DMS79 treated with DMSO at 0.1 percent for 48 hours (cell line): ENCODE data around the gene TAOK1.
"Not testable (repeated sequence)": the region's sequence is repeated elsewhere in the genome, so short reads cannot be mapped to it uniquely, and the experiment has no call there.

Source experiments
- DNase-seq: peaks from one replicate; lab custom pipeline; 2025; lab: John Stamatoyannopoulos, UW

The TAOK1 gene

GRCh38 chr17:29445844-29446243 lies 55.7 kb downstream of the TAOK1 start:
- no peak for DNase-seq

DNA sequence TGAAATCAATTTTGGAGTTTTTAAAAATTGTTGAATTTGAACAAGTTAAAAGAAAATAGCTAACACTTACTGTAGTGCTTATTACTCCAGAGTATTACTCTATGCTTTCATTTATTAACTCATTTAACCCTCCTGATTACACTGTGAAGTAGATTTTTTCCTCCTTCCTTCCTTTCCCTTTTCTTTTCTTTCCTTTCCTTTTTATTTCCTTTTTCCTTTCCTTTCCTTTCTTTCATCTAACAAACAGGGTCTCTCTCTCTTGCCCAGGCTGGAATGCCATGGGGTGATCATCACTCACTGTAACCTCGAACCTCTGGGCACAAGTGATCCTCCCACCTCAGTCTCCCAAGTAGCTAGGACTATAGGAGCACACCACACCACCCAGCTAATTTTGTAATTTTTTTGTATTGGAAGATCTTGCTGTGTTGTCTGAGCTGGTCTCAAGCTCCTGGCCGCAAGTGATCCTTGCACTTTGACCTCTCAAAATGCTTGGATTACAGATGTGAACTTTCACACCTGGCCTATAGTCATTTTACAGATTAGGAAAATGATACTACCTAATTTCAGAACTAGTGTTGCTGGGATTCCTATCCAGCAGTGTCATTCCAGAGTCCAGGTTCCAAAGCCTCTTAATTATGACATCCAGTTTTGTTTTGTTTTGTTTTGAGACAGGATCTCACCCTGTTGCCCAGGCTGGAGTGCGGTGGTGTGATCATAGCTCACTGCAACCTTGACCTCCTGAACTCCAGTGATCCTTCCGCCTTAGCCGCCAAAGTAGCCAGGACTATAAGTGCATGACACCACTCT lies 59.9 kb downstream of the TAOK1 start:
- DNase-seq, result no peak

GRCh38 chr17:29451121-29451742 lies 61.1 kb downstream of the TAOK1 start:
- no peak for DNase-seq

DNA sequence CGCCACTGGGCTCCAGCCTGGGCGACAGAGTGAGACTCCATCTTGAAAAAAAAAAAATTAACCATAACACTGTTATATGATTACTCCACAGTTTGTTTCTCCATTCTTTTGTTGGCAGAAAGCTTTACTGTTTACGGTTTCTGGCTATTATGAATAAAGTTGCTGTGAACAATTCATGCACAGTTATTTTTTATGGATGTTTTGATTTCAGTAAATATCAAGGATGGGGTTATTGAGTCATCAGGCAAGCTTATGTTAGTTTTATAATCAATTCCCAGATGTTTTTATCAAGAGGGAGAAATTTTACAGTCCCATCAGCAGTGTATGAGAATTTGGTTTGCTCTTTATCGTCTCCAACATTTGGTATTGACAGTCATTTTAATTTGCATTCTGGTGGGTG lies 67.9 kb downstream of the TAOK1 start:
- no peak for DNase-seq

GRCh38 chr17:29461483-29462206 lies 71.5 kb downstream of the TAOK1 start:
- no peak for DNase-seq

DNA sequence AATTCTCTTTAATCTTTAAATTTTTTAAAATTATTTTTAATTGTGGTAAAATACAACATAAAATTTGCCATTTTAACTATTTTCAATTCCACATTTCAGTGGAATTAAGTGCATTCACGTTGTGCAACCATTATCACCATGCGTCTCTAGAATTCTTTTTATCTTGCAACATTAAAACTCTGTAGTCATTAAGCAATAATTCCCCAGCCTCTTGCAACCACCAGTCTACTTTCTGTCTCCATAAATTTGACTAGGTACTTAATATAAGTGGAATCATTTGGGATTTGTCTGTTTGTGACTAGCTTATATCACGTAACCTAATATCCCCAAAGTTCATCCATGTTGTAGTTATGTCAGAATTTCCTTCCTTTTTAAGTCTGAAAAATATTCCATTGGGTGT lies 79.1 kb downstream of the TAOK1 start:
- no peak for DNase-seq

DNA sequence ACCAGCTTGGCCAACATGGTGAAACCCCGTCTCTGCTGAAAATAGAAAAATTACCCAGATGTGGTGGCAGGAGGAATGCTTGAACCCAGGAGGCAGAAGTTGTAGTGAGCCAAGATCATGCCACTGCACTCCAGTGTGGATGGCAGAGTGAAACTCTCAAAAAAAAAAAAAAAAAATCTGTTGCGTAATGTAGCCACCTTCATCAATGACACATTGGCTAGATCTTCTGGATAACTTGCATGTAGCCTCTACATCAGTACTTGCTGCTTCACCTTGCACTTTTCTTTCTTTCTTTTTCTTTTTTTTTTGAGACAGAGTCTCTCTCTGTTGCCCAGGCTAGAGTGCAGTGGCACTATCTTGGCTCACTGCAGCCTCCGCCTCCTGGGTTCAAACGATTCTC lies 83.3 kb downstream of the TAOK1 start:
- DNase-seq, result not testable (repeated sequence)

DNA sequence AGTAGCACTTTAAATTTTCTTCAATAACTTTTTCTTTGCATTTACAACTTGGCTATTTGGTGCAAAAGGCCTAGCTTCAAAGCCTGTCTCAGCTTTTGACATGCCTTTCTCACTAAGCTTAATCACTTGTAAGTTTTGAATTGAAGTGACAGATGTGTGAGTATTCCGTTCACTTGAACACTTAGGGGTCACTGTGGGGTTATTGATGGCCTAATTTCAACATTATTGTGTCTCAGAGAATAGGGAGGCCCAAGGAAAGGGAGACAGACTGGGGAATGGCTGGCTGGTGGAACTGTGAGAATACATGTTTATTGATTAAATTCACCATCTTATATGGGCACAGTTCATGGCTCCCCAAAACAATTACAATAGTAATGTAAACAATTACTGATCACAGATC lies 84.1 kb downstream of the TAOK1 start:
- DNase-seq, result no peak

- DNase-seq, result no peak
Measured at GRCh38 chr17:29475891-29476290, 85.7 kb downstream of the TAOK1 start.

DNA sequence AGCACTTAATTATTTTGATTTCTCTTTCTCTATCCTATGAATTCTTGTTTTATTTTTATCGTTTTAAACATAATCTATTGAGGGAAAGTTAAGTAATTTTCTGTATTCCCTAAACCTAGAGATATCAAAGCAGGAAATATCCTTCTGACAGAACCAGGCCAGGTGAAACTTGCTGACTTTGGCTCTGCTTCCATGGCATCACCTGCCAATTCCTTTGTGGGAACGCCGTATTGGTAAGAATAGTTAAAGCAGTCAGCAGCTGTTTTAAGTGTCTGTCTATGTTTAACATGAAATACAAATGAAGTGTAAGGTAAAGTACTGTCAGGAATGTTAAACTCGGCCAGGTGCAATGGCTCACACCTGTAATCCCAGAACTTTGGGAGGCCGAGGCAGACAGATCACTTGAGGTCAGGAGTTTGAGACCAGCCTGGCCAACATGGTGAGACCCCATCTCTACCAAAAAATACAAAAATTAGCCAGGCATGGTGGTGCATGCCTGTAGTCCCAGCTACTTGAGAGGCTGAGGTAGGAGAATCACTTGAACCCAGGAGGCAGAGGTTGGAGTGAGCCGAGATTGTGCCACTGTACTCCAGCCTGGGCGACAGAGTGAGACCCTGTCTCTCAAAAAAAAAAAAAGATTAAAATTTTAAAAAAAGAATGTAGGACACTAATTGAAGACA lies 90.2 kb downstream of the TAOK1 start:
- not testable (repeated sequence) for DNase-seq

DNA sequence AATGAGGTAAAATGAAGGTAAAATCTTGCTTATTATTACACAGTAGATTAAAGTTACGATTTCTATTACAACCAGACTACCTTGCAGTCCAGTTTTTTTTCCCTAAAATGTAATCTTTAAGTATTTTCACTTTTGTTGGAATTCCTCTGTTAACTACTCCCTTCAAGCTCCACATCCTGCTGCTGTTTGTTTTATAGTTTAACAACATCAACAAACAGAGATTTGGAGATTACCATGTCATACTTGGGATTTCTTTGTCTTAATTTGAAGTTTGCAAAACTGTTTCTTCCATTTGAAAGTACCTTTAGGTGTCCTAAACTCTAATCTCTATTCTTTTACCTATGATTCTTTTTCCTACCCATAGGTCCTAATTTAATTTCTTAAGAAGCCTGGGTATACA lies 93.3 kb downstream of the TAOK1 start:
- DNase-seq, result no peak

- no peak for DNase-seq
Measured at GRCh38 chr17:29495011-29495410, 104.8 kb downstream of the TAOK1 start.

DNA sequence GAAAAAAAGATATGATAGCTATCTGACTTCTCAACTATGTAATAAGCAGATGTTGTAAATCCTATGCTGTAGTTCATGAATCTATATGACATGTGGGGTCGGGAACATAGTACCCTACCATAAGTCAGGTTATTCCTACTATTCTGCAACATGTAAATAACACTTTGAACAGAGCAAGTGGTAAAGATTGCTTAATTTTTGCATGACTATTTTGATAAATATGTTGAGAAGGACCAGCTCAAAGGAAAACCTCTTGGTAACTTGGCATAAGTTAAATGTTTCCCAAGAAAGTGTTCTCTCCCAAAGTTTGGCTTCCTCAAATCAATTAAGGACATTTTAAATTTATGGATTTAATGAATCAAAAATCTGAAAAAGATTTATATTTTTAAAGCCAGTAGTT lies 114.5 kb downstream of the TAOK1 start:
- no peak for DNase-seq

DNA sequence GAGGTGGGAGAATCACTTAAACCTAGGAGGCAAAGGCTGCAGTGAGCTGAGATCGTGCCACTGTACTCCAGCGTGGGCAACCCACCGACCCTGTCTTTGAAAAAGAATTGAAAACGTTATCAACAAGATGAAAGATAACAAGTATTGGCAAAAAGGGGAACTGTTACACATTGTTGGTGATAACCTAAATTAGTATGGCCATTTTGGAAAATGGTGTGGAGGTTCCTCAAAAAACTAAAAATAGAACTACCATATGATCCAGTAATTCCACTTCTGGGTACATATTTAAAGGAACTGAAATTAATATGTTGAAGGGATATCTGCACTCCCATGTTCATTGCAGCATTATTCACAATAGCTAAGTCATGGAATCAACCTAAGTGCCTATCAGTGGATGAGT lies 115.7 kb downstream of the TAOK1 start:
- no peak for DNase-seq

DNA sequence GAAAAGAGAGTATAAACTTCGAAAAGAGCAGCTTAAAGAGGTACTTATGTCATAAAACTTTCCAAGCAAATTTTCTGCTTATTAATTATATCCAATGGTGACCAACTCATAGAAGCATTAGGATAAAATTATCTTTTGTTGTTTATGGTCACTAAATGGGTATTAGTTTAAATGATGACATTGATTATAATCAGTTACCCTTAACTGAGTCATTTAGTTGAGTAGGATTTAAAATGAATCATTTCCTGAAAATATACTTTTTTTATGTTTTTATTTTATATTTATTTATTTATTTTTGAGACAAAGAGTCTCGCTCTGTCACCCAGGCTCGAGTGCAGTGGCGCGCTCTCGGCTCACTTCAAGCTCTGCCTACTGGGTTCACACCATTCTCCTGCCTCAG lies 120.8 kb downstream of the TAOK1 start:
- no peak for DNase-seq

DNA sequence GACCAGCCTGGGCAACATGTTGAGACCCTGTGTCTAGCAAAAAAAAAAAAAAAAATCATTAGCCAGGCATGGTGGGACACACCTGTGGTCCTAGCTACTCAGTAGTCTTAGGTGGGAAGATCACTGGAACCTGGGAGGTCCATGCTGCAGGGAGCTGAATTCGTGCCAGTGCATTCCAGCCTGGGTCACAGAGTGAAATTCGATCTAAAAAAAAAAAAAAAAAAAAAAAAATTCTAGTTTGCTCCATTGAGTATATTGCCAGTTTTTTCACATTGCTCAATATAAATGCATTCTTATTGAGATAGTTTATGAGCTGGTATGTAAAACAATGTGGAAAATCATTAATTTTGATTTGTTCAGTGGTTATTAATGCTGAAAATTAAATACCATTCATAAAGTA lies 124.6 kb downstream of the TAOK1 start:
- DNase-seq, result no peak

- DNase-seq, result no peak
Measured at GRCh38 chr17:29518359-29518758, 128.2 kb downstream of the TAOK1 start.

- no peak for DNase-seq
Measured at GRCh38 chr17:29524692-29525091, 134.5 kb downstream of the TAOK1 start.

DNA sequence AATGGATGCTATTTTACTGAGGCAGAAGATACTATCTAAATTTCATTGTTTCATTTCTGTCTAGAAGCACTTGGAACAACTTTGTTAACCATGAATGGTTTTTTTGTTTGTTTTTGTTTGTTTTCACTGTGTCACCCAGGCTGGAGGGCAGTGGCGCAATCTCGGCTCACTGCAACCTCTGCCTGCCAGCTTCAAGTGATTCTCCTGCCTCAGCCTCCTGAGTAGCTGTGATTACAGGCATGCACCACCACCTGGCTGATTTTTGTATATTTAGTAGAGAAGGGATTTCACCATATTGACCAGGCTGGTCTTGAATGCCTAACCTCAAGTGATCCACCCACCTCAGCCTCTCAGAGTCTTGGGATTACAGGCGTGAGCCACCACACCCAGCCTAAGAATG lies 136.2 kb downstream of the TAOK1 start:
- DNase-seq, result no peak

- DNase-seq, result no peak
Measured at GRCh38 chr17:29533976-29534375, 143.8 kb downstream of the TAOK1 start.

DNA sequence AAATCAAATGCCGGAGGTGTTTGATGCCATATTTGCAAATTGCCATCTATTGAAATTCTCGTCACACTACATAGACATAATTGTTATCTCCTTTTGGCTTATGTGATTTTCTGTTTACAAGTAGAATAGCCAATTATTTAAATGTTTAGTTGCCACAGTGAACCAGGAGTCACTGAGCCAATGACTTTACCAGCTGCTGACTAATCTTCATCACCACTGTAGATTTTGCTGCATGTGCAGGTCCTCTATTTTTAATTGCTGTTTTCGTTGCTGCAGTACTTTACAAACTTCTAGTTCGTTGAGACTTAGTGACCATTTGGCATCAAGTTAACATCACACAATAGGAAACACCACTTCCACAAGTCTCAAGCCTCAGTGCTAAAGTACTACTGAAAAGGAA lies 153.9 kb downstream of the TAOK1 start:
- DNase-seq, result no peak

DNA sequence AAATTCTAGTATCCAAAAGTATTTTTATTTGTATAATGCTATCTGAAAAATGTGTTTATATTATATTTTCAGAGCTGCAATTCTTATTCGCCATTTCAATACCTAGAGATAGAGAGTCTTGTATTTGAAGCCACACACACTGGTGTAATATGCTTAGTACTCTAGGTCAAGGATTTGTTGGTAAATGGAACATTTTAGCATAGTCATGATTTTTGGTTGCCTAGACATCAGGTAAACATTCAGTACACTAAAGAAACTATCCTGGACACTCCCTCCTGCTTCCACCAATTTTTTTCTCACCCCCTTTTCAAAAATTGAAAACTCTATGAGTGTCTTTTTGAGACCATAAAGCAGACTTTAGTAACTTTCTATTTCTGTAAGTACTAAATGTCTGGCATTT lies 155.9 kb downstream of the TAOK1 start:
- DNase-seq, result no peak

DNA sequence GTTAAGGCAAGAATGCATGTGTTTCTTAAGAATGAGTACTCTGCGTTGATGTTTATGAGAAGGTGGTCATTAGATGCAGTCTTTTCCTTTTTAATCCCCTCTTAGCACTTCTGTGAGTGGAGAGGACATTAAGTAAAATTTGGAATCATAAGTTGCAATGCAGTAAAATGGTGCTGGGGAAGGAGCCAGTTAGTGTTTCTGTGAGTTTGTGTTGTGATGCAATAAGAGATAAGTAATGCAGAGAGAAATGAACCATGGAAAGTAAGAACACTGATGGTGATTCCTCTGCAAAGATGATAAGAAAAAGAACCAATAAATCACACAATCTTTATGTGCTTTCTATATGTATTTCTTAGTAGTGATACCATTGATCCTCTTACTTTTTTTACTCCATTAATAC lies 156.7 kb downstream of the TAOK1 start:
- DNase-seq, result no peak
